GM19324 (cell line): Measurements from ENCODE around the gene PTPRS.
"Not testable (repeated sequence)": the region's sequence is repeated elsewhere in the genome, so short reads cannot be mapped to it uniquely, and the experiment has no call there.

Source experiments
- ATAC-seq: cut with Tn5 transposase; IDR thresholded peaks from one replicate; pipeline ENCODE4 v1.9.1; 2021; ENCODE audit warnings: mild to moderate bottlenecking, moderate library complexity; ENCODE audit not compliant: unreplicated experiment, low FRiP score

PTPRS gene

DNA sequence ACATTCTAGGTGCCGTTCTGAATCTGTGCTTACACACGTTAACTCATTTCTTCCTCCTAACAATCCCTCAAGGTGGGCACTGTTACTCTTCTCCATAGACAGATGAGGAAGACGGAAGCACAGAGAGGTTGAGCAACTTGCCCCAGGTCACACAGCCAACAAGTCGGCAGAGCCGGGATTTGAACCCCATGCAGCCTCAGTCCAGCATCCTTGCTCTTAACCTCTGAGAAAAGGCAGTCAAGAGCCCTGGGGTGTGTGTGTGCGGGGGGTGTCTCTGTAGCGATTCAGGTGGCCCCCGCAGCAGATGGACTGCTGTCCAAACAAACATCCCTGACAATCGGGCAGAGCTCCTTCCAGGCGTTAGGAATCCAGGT, 6.3 kb downstream of the PTPRS start:
- no peak for ATAC-seq

DNA sequence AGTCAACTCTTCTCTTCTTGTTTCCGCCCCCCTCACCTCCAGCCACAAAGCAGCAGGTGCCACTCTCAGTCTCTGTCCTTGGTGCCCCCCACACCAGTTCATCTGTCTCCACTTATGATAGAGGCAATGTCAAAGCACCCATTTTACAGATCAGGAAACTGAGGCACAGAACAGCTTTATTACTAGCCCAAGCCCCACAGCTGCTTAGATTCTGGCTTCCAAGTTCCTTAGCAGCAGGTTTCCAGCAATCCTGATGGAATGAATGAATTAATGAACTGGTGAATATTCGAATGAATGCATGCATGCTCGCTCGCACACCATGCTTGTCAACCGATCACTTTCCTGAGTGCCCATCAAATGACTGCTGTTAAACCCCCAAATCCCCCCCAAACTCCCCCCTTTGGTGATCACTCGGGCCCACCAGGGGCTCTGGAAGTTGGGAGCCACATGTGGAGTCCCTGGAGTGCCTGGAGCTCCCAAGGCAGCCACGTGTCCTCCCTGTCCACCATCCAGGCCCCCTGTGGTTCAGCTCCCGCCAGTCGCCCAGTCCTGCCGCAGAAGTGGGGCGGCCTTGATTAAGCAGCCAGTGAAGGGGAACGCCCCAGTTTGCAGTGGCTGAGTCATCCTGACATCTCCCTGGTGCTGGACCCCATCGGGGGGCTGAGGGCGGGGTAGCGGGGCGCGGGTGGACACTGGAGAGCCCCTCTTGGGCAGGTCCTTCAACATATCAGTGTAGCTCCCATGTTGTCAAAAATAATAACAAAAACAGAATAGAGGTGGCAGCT, 6.8 kb downstream of the PTPRS start:
- ATAC-seq, result no peak

DNA sequence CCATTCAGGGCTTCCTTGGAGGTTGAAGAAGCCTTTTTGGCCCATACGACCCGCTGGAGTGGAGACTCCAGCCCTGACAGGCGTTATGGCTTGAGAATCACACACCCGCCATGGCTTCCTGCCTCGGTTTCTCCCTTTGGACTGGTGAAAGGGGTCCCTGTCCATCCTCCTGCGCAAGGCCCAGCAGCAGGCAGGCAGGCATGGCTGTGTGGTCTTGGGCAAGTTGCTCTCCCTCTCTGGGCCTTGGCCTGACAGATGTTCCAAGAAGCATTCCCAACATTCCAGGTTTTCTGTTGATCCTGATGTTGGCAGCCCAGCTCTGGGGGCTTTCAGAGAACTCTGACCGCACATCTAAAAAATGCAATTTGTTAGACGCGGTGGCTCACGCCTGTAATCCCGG, 8.1 kb downstream of the PTPRS start:
- no peak for ATAC-seq

DNA sequence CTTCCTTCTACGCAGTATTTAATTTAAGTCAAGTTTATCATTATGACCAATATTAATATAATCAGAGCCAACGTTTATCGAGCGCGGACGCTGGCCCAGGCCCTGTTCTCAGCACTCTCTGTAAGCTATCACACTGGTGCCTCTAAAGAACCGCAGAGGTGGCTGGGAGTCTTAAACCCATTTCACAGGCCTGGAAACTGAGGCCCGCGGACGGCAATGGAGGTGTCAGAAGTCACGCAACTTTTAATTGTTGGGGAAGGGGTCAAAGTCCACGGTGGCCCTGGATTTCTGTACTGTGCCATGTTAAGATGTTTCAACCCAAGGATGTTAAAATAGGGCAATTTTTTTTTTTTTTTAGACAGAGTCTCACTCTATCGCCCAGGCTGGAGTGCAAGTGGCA, 8.8 kb downstream of the PTPRS start:
- ATAC-seq, result no peak

DNA sequence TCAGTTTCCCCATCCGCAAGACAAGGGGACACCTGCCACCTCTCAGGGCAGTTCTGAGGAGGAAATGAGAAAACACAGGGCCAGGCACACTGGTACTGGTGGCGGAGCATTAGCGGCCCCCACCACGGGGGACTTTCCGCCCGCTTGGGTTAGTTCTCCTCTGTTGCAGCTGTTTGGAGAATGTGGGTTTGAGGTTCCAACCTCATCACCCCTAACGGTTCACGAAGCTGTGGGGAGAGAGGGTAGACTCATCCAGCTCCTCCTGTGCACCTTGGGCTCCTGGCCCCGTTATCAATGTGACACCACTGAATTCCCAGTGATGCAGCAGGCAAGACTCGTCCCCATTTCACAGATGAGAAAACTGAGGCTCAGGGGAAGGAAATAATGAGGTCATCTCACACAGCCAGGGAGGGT, 10.3 kb downstream of the PTPRS start:
- no peak for ATAC-seq

DNA sequence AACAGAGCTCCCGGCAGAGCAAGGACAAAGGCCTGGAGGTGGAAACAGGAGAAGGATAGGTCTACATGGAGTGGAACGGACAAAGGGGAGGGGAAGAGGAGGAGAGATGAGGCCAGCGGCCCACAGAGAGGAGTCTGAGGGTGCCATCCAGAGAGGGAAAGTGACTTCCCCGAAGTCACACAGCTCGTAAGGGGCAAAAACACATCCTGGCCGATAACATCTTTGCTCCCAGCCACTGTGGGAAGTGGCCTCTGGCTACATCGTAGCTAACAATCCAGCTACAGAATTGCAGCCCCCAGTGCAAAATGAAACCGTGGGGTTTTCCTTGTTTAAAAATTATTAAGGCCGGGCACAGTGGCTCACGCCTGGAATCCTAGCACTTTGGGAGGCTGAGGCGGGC, 11.5 kb downstream of the PTPRS start:
- no peak for ATAC-seq

DNA sequence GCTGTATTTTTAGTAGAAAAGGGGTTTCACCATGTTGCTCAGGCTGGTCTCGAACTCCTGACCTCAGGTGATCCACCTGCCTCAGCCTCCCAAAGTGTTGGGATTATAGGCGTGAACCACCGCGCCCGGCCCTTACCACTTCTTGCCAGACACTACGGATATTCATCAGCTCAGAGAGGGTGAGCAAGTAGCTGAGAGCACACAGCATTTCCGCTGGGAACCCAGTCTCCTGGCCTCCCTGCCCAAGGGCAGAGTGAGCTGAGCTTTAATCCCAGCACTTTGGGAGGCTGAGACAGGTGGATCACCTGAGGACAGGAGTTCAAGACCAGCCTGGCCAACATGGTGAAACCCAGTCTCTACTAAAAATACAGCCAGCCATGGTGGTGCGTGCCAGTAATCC, 12.2 kb downstream of the PTPRS start:
- not testable (repeated sequence) for ATAC-seq

DNA sequence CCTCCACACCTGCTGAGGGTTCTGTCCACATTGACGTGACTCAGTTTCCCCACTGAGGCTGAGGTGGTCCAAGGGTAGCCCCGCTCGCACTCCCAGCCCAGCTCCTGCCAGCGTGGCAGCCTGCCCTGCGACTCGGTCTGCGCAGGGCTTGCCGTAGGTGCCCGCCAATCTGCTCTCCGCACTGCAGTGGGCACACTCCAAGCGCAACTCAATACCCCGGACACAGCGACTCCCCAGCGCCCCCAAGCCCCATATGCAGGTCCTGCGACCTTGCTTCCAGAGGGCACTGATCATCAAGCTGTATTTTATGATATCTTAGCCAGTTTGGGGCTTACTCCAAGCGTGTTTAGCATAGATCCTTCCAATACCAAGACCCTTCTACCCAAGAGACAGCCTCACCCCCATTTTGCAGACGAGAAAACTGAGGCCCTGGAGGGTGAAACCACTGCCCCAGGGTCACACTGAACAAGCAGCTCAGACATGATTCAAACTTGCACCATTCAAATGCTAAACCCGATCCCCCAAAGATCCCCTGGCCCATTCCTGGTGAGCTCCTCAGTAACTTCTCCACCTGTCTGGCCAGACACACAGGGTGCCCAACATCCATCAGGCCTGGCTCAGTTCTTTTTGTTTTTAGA, 13.5 kb downstream of the PTPRS start:
- ATAC-seq, result no peak

DNA sequence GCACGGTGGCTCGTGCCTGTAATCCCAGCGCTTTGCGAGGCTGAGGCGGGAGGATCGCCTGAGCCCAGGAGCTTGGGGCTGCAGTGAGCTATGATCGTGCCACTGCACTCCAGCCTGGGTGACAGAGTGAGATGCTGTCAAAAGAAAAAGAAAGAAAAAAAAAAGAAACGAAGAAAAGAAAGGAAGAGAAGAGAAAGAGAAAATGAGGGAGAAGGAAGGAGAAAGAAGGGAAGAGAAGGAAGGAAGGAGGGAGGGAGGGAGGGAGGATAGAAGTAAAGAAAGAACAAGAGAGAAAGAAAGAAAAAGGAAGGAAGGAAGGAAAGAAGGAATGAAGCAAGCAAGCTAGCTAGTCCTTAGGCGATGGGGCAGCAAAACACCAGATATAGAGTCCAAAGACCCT, 14.1 kb downstream of the PTPRS start:
- ATAC-seq, result no peak

DNA sequence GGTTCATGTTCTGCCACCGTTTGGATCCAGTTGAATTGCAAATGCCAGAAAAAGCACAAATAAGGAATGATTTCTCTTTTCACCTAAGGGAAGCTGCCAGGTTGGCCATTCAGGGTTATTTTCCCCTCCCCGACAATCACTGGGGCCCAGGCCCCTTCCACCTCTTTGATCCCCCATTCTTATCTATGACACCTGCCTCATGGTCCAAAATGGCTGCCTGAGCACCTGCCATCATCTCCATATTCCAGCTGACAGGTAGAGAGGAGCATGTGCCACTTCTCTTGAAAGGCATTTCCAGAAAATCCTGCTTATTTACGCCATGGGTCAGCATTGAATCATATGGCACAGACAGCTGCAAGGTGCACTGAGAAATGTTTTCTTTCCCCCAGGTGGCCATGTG, 15.7 kb downstream of the PTPRS start:
- ATAC-seq, result no peak

DNA sequence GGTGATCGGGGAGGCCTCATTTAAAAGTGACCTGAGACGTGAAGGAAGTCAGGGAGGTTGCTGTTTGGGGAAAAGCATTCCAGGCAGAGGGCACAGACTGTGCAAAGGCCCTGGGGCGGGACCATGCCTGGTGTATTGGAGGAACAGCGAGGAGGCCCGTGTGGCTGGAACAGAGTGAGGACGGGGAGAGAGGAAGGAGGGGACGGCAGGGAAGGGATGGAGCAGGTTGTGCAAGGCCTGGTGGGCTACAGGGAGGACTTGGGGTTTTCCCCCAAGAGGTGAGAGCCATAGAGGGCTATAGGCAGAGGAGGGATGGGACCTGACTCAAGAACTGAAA, 17.2 kb downstream of the PTPRS start:
- no peak for ATAC-seq

DNA sequence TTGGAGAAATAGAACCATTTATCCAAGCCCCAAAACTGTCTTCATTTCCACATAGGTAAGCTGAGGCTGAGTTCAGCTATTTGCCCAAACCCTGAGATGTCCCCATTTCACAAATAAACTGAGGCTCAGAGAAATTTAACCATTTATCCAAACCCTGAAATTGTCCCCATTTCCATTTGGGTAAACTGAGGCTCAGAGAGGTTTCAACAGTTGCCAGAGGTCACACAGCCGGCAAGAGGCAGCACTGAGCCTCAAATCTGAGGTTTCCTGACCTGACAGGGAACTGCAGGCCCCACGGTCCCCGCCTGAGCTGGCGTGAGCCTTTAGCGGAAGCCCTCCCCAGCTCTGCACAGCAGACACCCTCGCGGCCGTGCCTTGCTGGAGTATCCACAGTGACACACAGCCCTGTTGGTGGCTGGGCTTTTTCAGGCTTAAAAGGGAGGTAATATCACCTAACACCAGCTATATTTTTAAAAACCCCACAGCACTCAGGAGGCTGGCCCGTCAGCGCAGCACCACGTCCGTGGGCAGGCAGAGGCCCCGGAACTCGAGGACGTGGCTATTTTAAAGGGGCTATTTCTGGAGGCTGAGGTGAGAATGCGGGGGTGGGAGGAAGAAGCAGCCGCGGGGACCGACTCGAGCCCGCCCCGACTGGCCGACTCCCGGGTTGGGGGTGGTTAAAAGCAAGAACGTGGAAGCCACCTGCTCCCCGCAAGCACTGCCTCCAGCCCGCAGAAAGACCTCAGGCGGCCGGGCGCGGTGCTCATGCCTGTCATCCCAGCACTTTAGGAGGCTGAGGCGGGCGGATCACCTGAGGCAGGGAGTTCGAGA, 18.5 kb downstream of the PTPRS start:
- ATAC-seq, result no peak

DNA sequence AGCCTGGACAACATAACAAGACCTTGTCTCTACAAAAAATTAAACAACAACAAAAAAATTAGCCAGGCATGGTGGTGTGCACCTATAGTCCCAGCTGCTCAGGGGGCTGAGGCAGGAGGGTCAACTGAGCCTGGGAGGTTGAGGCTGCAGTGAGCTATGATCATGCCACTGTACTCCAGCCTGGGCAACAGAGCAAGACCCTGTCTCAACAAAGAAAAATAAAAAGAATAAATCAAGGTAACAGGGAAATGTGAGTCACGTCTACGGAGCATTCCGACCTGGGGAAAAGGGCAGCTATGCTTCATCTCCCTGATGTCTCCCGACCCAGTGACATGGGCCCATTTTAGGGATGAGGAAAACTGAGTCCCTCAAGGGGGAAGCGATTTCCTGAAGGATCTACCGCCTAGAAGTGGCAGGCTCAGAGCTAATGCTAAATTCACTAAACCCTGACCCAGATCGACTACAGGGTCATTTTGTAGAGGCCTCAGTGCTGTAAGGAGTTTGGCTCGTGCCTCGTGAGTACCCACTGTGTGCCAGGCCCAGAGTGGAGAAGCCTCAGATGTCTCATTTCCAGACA, 19.5 kb downstream of the PTPRS start:
- no peak for ATAC-seq

DNA sequence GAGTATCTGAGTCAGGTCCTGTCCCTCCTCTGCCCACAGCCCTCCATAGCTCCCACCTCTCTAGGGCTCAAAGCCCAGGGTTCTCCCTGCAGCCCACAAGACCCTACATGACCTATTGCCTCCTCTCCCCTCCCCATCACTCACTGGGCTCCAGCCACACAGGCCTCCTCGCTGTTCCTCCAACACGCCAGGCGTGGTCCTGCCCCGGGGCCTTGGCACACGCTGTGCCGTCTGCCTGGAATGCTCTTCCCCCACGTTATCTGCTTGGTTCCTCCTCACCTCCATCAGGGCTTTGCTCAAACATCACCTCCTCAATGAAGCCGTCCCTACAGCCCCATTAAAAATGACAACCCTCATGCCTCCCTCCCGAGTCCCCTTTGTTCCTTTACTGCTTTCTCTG, 21.1 kb downstream of the PTPRS start:
- ATAC-seq, result no peak

DNA sequence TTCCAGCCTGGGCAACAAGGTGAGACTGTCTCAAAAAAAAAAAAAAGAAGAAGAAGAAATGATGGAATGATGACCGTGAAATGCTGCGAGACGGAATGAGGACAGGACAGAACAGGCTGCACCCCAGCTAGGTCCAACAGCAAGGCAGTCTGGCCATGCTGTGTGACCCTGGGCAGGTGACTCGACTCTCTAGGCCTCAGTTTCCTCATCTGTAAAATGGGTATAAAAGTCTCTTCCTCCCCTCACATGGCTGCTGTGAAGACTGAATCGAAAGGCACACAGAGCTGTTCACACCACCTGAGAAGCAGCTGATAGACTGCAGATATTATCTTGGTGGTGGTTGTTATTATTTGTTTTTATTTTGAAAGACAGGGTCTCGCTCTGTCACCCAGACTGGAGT, 22.3 kb downstream of the PTPRS start:
- ATAC-seq, result no peak

DNA sequence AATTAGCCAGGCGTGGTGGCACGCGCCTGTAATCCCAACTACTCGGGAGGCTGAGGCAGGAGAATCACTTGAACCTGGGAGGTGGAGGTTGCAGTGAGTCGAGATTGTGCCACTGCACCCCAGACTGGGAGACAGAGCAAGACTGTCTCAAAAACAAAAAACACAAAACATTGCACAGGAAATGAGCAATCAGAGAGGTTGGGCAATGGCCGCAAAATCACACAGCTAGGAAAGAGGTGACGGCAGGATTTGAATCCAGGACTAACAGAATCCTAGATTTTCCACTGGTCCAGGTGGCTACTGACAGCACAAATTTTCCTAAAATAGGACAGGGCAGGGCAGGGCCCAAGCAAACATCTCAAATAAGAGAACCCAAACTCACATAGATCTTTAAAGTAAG, 23.3 kb downstream of the PTPRS start:
- no peak for ATAC-seq

DNA sequence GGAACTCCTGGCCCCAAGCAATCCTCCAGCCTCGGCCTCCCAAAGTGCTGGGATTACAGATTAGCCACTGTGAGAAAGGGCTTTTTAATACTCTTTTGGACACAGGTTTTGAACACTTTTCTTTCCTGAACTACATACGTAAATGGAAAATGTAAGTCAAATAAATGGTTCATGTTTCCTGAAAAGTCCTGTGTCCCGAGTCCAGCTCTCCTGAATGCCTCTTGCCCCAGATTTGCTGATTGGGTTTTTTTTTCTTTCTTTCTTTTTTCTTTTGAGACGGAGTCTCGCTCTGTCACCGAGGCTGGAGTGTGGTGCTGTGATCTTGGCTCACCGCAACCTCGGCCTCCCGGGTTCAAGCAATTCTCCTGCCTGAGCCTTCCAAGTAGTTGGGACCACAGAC, 24.5 kb downstream of the PTPRS start:
- no peak for ATAC-seq

DNA sequence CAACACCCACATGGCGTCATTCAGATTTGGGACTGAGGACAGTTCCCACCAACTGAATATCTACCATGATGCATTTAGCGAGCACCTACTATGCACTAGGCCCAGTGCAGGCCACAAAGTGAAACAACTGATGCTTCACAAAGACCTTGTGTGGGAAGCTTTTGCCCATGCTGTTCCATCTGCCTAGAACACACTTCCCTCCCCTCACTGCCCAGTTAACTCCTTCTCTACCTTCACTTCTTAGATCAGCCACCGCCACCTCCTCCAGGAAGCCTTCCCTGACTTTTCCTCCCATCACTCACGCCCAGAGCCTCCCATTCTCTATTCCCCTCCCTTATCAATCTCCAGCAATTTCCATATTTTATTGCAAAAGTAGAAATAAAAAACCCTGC, 25.7 kb downstream of the PTPRS start:
- no peak for ATAC-seq

DNA sequence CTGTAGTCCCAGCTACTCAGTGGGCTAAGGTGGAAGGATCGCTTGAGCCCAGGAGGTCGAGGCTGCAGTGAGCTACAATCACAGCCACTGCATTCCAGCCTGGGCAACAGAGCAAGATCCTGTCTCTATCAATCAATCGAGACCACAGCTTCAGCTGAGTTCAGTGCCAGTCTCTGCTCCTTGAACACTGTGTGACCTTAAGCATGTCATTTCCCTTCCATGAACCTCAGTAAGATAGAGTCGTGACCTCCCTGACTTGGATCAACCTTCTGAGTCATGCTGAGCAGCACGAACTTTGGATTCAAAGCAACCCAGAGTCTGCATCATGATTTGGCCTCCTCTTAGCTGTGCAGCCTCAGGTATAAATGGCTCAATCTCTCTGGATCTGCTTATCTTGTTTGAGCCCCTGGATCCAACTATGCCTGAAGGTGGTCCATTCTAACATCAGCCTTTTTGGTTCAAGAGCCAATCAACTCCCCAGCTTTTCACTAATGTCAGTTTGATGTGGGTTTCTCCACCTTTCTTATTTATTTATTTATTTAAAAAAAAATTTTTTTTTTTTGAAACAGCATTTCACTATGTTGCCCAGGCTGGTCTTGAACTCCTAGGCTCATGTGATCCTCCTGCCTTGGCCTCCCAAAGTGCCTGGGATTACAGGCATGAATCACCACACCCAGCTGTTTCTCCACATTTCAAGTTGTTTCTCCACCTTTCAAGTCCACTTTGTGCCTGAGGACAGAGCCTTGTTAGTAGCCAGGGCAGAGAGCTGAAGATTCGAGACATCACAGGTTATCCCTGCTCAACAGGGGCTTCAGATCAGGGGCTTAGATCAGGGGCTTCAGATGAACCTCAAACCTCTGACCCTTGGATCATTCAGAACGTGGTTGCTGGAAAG, 26.4 kb downstream of the PTPRS start:
- ATAC-seq, result no peak

DNA sequence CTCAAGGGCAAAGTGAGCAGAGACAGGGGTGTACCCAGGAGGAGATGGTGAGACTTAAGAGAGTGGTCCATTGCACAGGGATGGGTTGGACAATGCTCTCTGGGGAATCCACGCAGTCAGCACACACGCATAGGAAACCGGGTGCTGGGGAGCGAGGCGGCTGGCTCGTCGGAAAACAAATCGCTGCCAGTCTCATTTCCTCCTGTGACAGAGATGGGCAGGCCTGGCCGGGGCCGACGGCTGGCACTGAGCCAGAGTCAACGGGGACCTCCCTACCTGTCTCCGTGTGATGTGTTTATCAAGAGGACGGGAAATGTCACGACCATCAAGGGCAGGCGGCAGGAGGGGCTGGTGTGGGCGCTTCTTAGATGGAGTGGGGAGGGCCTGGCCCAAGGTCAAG, 27.3 kb downstream of the PTPRS start:
- ATAC-seq, result no peak
